PC-3 (cell line): ENCODE data around the gene C19orf33. TPM values are rescaled to one million over a fixed set of nuclear protein-coding genes. Genes with fewer than 3 reads are reported as not detected.

Experiments used
- ATAC-seq: fragments of 200-7000 bp; cut with Tn5 transposase; 2 replicates; pipeline ENCODE4 v1.9.1; 2020; ENCODE audit warnings: mild to moderate bottlenecking, moderate library complexity
- BruUV-seq: library from RNA; stranded (reverse); fragments of 400-500 nt; replicated peaks from 2 replicates; lab custom pipeline; 2021; lab: Mats Ljungman, UMichigan
- CTCF ChIA-PET: fragments of 300-600 bp; sonication (Branson Sonifier 250); formaldehyde crosslinking; loops from one replicate; lab custom pipeline; 2022; ENCODE audit warnings: antibody characterized with exemption; lab: Charles Lee
- POLR2A ChIA-PET: fragments of 300-600 bp; sonication (Branson Sonifier 250); formaldehyde crosslinking; loops from one replicate; lab custom pipeline; 2022; ENCODE audit warnings: antibody characterized with exemption; ENCODE audit not compliant: unreplicated experiment; lab: Charles Lee
- DNase-seq: peaks from one replicate; pipeline ENCODE4 v3.0.0-alpha.2; 2015
- H2AFZ ChIP-seq: fragments of 300-600 bp; sonication (generic); 2 replicates; pipeline ENCODE4 v1.6.0; 2016; ENCODE audit warnings: antibody characterized with exemption, low read length
- H3F3A ChIP-seq: fragments of 300-600 bp; sonication (generic); one replicate; pipeline ENCODE4 v1.6.0; 2017; ENCODE audit warnings: antibody characterized with exemption, low read length, control low read depth, mild to moderate bottlenecking; ENCODE audit not compliant: unreplicated experiment
- H3K27ac ChIP-seq: fragments of 300-600 bp; sonication (generic); 2 replicates; pipeline ENCODE4 v1.5.1; 2016; ENCODE audit warnings: mild to moderate bottlenecking, low read length
- H3K27me3 ChIP-seq: fragments of 300-600 bp; sonication (generic); 2 replicates; pipeline ENCODE4 v1.6.1; 2016; ENCODE audit warnings: low read length, mixed read lengths
- H3K36me3 ChIP-seq: fragments of 300-600 bp; sonication (generic); 2 replicates; pipeline ENCODE4 v1.6.1; 2016; ENCODE audit warnings: low read depth, mixed run types, low read length, mixed read lengths
- H3K4me1 ChIP-seq: fragments of 300-600 bp; sonication (generic); 2 replicates; pipeline ENCODE4 v1.5.1; 2016; ENCODE audit warnings: low read length; ENCODE audit not compliant: insufficient read depth
- H3K4me2 ChIP-seq: fragments of 300-600 bp; sonication (generic); 2 replicates; pipeline ENCODE4 v1.6.0; 2016; ENCODE audit warnings: low read length
- H3K4me3 ChIP-seq: fragments of 300-600 bp; sonication (generic); 2 replicates; pipeline ENCODE4 v1.5.1; 2016; ENCODE audit warnings: mild to moderate bottlenecking, low read length, mixed read lengths
- H3K79me2 ChIP-seq: fragments of 300-600 bp; sonication (generic); 2 replicates; pipeline ENCODE4 v1.6.1; 2017; ENCODE audit warnings: low read length, mixed read lengths
- H3K9ac ChIP-seq: fragments of 300-600 bp; sonication (generic); 2 replicates; pipeline ENCODE4 v1.6.0; 2016; ENCODE audit warnings: mild to moderate bottlenecking, low read length
- H3K9me2 ChIP-seq: fragments of 300-600 bp; sonication (generic); replicated peaks from 2 replicates; pipeline ENCODE4 v1.6.1; 2016; ENCODE audit warnings: mixed run types, low read length, mixed read lengths
- H3K9me3 ChIP-seq: fragments of 300-600 bp; sonication (generic); 2 replicates; pipeline ENCODE4 v1.6.1; 2016; ENCODE audit warnings: low read length, mixed read lengths
- H4K20me1 ChIP-seq: fragments of 300-600 bp; sonication (generic); 2 replicates; pipeline ENCODE4 v1.6.1; 2016; ENCODE audit warnings: low read length, mixed read lengths
- CTCF ChIP-seq: fragments of 300-600 bp; sonication (generic); conservative IDR thresholded peaks from 2 replicates; pipeline ENCODE4 v1.5.1; 2017; ENCODE audit warnings: antibody characterized with exemption, low read depth, mild to moderate bottlenecking, low read length
- EZH2 ChIP-seq: fragments of 300-600 bp; sonication (generic); IDR thresholded peaks from one replicate; pipeline ENCODE4 v1.6.1; 2017; ENCODE audit warnings: antibody characterized with exemption, mild to moderate bottlenecking, low read length; ENCODE audit not compliant: unreplicated experiment
- EZH2phosphoT487 ChIP-seq: fragments of 300-600 bp; sonication (generic); IDR thresholded peaks from 2 replicates; pipeline ENCODE4 v1.6.1; 2018; ENCODE audit warnings: mild to moderate bottlenecking, antibody characterized with exemption, low read length, borderline replicate concordance
- intact Hi-C: fragments of 100-400 bp; cut with micrococcal nuclease; formaldehyde crosslinking; loops from 2 replicates; pipeline ENCODE4 v1.9.0; 2023
- total RNA-seq: library from RNA; depleted of rRNA; stranded (reverse); fragments of >200 nt; gene quantifications from 2 replicates; pipeline ENCODE4 v1.2.3, GENCODE V29; 2014

The C19orf33 gene
- total RNA-seq, 1 experiment from 2014 or later: 212 TPM

- TF ChIP-seq EZH2phosphoT487 (no peak), EZH2 (no peak), CTCF (no peak)
- ChIA-PET CTCF (no interaction called here), POLR2A (no interaction called here)
- no peaks in the 10 kb centered on the region for H3F3A ChIP-seq
- peaks cover 17% of the 10 kb centered on the region for H4K20me1 ChIP-seq
- H2AFZ ChIP-seq: no peak overlapping the region
- no TSS peak for BruUV-seq
- intact Hi-C loops: no loop called here
- H3K79me2 ChIP-seq: peaks cover 33% of the 10 kb centered on the region
- no peaks in the 10 kb centered on the region for H3K36me3 ChIP-seq
- H3K27me3 ChIP-seq: no peaks in the 10 kb centered on the region
- peaks cover 28% of the 10 kb centered on the region for H3K4me1 ChIP-seq
- H3K9me3 ChIP-seq: no peaks in the 10 kb centered on the region
- H3K9ac ChIP-seq: no peak overlapping the region
- H3K4me2 ChIP-seq: no peak overlapping the region
- ATAC-seq: no peak
- peak; percentile 44 for DNase-seq
- no peak overlapping the region for H3K4me3 ChIP-seq
- H3K27ac ChIP-seq: no peak overlapping the region
- no peaks in the 10 kb centered on the region for H3K9me2 ChIP-seq
Measured at GRCh38 chr19:38262585-38263268, 41.3 kb upstream of the C19orf33 start.

- Histone ChIP-seq H3K79me2 (peaks cover 45% of the 10 kb centered on the region), H3K4me2 (peak overlapping the region; percentile 85), H3F3A (no peaks in the 10 kb centered on the region), H3K36me3 (no peaks in the 10 kb centered on the region), H3K4me3 (peak overlapping the region; percentile 91), H3K27ac (peak overlapping the region; percentile 73), H2AFZ (peak overlapping the region; percentile 71), H3K27me3 (no peaks in the 10 kb centered on the region), H3K9ac (peak overlapping the region; percentile 86; the same call in 1 of the 2 replicates), H3K9me3 (no peaks in the 10 kb centered on the region), H3K4me1 (peaks cover 39% of the 10 kb centered on the region), H3K9me2 (no peaks in the 10 kb centered on the region), H4K20me1 (peaks cover 18% of the 10 kb centered on the region)
- POLR2A ChIA-PET: interaction anchor here (0.6 kb wide), 1 partner anchor 166 kb away, joined by 4 read pairs; no protein-coding TSS in a partner anchor
- CTCF ChIA-PET: no interaction called here
- TSS peak; percentile 21 for BruUV-seq
- intact Hi-C loops: no loop called here
- peak; percentile 90 for DNase-seq
- TF ChIP-seq CTCF (no peak), EZH2phosphoT487 (no peak), EZH2 (no peak)
- ATAC-seq: peak; percentile 58
Measured at GRCh38 chr19:38263689-38264485, 40.2 kb upstream of the C19orf33 start.
